Heart left ventricle (tissue), 16 donors: ENCODE data around the gene PCSK1N. TPM values are rescaled to one million over a fixed set of nuclear protein-coding genes. Genes with fewer than 3 reads are reported as not detected.
"Not testable (repeated sequence)": the region's sequence is repeated elsewhere in the genome, so short reads cannot be mapped to it uniquely, and the experiment has no call there.

ENCODE experiments used
- ATAC-seq, 4 donors: fragments of 200-7000 bp; cut with Tn5 transposase; one replicate each; pipeline ENCODE4 v1.9.1; 2020 to 2022; ENCODE audit warnings: moderate library complexity in 4 of 4, mild to moderate bottlenecking in 3 of 4, moderate number of reproducible peaks in 1 of 4
- DNase-seq, 5 donors: peaks; one replicate each; pipeline ENCODE4 v3.0.0-alpha.2; 2020
- H3K27ac ChIP-seq, 12 donors: fragments of 200-600 bp; sonication (generic) in 4 of 12; one replicate each; pipeline versions ENCODE4 v1.5.0 to v1.8.0; 2016 to 2022; ENCODE audit warnings: mild to moderate bottlenecking in 2 of 12
- H3K27me3 ChIP-seq, 9 donors: fragments of 200-600 bp; sonication (generic) in 2 of 9; one replicate each; pipeline versions ENCODE4 v1.5.1 to v1.8.0; 2016 to 2022; ENCODE audit warnings: mild to moderate bottlenecking in 3 of 9
- H3K36me3 ChIP-seq, 9 donors: fragments of 200-600 bp; sonication (generic) in 2 of 9; one replicate each; pipeline versions ENCODE4 v1.5.0 to v1.8.0; 2018 to 2022; ENCODE audit warnings: mild to moderate bottlenecking in 2 of 9
- H3K4me1 ChIP-seq, 12 donors: fragments of 200-600 bp; sonication (generic) in 4 of 12; one replicate each; pipeline versions ENCODE4 v1.5.0 to v1.8.0; 2016 to 2022; ENCODE audit warnings: mild to moderate bottlenecking in 3 of 12
- H3K4me3 ChIP-seq, 12 donors: fragments of 200-600 bp; sonication (generic) in 4 of 12; one replicate each; pipeline versions ENCODE4 v1.5.0 to v1.8.0; 2017 to 2022; ENCODE audit warnings: mild to moderate bottlenecking in 9 of 12, moderate library complexity in 4 of 12
- H3K9me3 ChIP-seq, 12 donors: fragments of 200-600 bp; sonication (generic) in 4 of 12; one replicate each; pipeline versions ENCODE4 v1.5.0 to v1.8.0; 2016 to 2022; ENCODE audit warnings: mild to moderate bottlenecking in 1 of 12
- POLR2A ChIP-seq, 2 donors: fragments of 450-650 bp; IDR thresholded peaks; one replicate each; pipeline ENCODE4 v1.6.1; 2017; ENCODE audit warnings: antibody characterized with exemption in 2 of 2, mild to moderate bottlenecking in 2 of 2, moderate library complexity in 2 of 2
- WGBS, 4 donors: extraction: QIAGEN DNeasy Blood & Tissue Kit in 2 of 4; methylation state at CpG; one replicate each; pipeline versions ENCODE4 v1.1.5 to v1.1.7; 2013 to 2018; 5-methylcytosine and 5-hydroxymethylcytosine counted together
- intact Hi-C, 10 donors: fragments of 100-400 bp; cut with DNase I; formaldehyde crosslinking; loops; one replicate each; pipeline versions ENCODE4 v1.11.1 to v1.14.2; 2022
- polyA plus RNA-seq, 2 donors: library from polyadenylated mRNA; stranded (reverse); fragments of 200-250 nt; gene quantifications; one replicate each; pipeline ENCODE4 v1.2.3, GENCODE V29; 2013
- total RNA-seq, 9 donors: library from RNA; depleted of rRNA in 2 of 9; stranded (reverse); fragments of >200 nt in 2 of 9; fragmentation: NEBNext Ultra II Directional in 3 of 9; extraction: Animal tissue kit (Norgen Biotek cat#: 25700) in 3 of 9; gene quantifications; one replicate each; pipeline versions ENCODE4 v1.1.0 to v1.2.4, GENCODE V29; 2016 to 2023
- TF ChIP-seq, protein P1 (sequence below), 12 donors: fragments of 200-600 bp; sonication (generic) in 4 of 12; IDR thresholded peaks; one replicate each; pipeline versions ENCODE4 v1.5.0 to v1.8.0; 2018 to 2022; ENCODE audit warnings: antibody characterized with exemption in 12 of 12, mild to moderate bottlenecking in 5 of 12
- donor health status: ischemic (EF 13 %, LVEDD 7.1; RV severe dilation, severe dysfunction).
- donor health status: healthy with polysubstance abuse.
- donor health status: DM: no; HTN: yes; CAD: no.
- donor health status: DM: no; HTN: no; CAD: no.
- donor health status: ischemic (EF 25% LVEDD 6.9; RV normal size, moderate dysfunction).
- donor health status: ischemic (EF 25% LVEDD 5.7; RV mildly dilated, moderate dysfunction).
- donor health status: healthy.
- donor health status: DM: yes; HTN: yes; CAD: no.
- donor health status: ischemic (EF 35%, LVEDD 5.7; RV mildly dilated, moderate dysfunction).
- donor health status: nonischemic (EF 11% LVEDD 7.7; RV severe dilation, severe dysfunction).
- donor health status: DM: yes; HTN: yes; CAD: no.
- donor health status: PGD.
- donor health status: ischemic (EF 29% LVEDD 5.4; RV normal size, mild dysfunction).
- donor health status: nonischemic (EF 23%, LVEDD 6.1; RV moderate dilation, normal function).

PCSK1N gene
- total and polyA plus RNA-seq, 11 donors = 0.67 to 3.9 (median 1.1) TPM; not detected in 8

DNA sequence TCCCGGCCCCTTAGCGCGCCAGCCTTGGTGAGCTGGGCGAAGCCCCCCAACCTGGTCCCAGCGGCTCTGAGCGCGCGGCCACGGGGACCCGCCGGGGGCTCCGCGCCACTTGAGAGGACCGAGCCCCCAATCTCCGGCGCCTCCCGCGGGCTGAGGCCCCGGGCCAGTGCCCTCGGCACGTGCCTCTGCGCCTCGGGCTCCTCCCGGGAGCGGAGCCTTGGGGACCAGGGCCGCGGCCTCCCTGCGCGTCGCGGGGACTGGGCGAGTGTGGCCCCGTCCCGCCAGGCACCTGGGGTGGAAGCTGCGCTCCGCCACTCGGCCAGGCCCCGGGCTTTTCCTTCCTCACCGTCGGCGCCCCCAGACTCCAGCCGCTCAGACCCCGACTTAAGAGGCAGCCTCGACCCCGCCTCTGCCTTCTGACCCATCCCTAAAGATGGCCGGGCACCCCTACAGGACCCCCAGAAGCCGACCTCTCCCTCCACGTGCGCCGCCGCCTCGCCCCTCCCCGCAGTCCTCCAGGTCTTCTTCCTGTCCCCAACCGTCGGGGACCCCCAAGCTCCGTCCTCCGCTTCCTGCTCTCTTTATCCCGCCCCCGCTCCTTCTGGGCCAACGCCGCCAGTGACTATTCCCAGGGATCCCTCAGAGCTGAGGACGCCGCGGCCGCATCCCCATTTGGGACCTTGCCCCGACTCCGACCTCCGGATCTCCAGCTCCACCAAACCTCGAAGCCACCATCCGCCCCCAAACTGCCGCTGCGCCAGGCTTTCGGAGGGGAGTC is 8.3 kb downstream of the PCSK1N start:
- no peak for DNase-seq
- H3K4me1 ChIP-seq = no peaks in the 10 kb centered on the region
- H3K4me3 ChIP-seq = no peak overlapping the region
- no peak for ATAC-seq
- intact Hi-C loops = no loop called here
- peaks cover 0 to 18% (median 0%) of the 10 kb centered on the region in 12 donors for H3K9me3 ChIP-seq
- peaks cover 0 to 16% (median 6%) of the 10 kb centered on the region in 9 donors for H3K36me3 ChIP-seq
- no peak overlapping the region for H3K27ac ChIP-seq
- 19 to 57% (median 43%) methylated on average over 39 to 73 of the region's 73 CpGs for WGBS, 4 donors
- no peak for TF ChIP-seq POLR2A (IDR thresholded peaks at IDR 0.05)
- TF ChIP-seq, protein P1, sequence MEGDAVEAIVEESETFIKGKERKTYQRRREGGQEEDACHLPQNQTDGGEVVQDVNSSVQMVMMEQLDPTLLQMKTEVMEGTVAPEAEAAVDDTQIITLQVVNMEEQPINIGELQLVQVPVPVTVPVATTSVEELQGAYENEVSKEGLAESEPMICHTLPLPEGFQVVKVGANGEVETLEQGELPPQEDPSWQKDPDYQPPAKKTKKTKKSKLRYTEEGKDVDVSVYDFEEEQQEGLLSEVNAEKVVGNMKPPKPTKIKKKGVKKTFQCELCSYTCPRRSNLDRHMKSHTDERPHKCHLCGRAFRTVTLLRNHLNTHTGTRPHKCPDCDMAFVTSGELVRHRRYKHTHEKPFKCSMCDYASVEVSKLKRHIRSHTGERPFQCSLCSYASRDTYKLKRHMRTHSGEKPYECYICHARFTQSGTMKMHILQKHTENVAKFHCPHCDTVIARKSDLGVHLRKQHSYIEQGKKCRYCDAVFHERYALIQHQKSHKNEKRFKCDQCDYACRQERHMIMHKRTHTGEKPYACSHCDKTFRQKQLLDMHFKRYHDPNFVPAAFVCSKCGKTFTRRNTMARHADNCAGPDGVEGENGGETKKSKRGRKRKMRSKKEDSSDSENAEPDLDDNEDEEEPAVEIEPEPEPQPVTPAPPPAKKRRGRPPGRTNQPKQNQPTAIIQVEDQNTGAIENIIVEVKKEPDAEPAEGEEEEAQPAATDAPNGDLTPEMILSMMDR (IDR thresholded peaks at IDR 0.05) = no peak
- peaks cover 0 to 54% (median 8%) of the 10 kb centered on the region in 9 donors for H3K27me3 ChIP-seq

DNA sequence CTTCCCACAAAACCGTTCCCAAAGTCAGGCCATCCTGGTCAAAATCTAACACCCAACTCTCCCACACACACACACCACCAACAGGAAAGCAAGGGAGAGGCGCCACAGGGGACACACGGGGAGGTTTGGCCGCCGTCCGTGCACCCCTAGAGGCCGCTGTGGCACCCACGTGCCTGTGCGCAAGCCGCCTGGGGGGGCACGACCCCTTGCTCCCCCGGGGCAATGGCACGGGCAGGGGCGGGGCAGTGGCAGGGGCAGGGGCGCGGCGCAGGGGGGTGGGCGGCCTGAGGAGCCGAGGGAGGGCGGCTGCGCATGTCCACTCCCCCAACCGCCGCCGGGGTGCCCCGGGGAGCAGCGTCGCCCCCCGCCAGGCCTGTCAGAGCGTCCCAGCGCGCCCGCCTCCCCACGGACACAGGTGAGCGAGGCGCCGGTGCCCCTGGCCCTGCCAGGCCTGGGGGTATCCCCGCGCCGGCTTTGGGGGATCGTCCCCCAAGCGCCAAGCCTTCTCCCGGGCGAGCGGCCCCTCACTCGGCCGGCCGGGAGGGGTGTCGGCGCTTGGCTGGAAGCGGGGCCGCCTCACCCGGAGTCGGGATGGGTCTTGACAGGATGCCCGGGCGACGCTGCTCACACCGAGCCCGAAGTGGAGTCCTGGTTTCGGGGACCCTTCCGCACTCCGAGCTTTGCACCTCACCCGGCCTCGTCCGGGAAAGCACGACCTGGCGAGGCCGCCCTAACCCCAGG is 9.1 kb downstream of the PCSK1N start, which contains the start of gene ERAS:
ERAS (plus strand) TSS at position 379 of the 741 bp plus-strand sequence. CDS start 2,611 bp downstream, outside the sequence.
- TF ChIP-seq, protein P1 (IDR thresholded peaks at IDR 0.05) = no peak
- no peak for TF ChIP-seq POLR2A (IDR thresholded peaks at IDR 0.05)
- peaks cover 0 to 46% (median 2%) of the 10 kb centered on the region in 9 donors for H3K27me3 ChIP-seq
- ATAC-seq (no peak), DNase-seq (no peak)
- H3K4me1 ChIP-seq = no peaks in the 10 kb centered on the region
- no peak within 1 kb of the TSS for H3K27ac ChIP-seq
- peaks cover 0 to 18% (median 0%) of the 10 kb centered on the region in 12 donors for H3K9me3 ChIP-seq
- H3K36me3 ChIP-seq = peaks cover 0 to 21% (median 11%) of the 10 kb centered on the region in 9 donors
- intact Hi-C loops = no loop called here
- no peak within 1 kb of the TSS for H3K4me3 ChIP-seq
- 22 to 68% (median 48%) methylated on average over 22 to 67 of the region's 67 CpGs for WGBS, 4 donors

GRCh38 chrX:48824066-48824465 is 11.3 kb downstream of the PCSK1N start:
- H3K27ac ChIP-seq = no peak overlapping the region
- no peak for ATAC-seq
- no peak overlapping the region for H3K4me3 ChIP-seq
- H3K27me3 ChIP-seq = peaks cover 0 to 30% (median 0%) of the 10 kb centered on the region in 9 donors
- DNase-seq = no peak
- no peaks in the 10 kb centered on the region for H3K4me1 ChIP-seq
- TF ChIP-seq POLR2A (IDR thresholded peaks at IDR 0.05) = no peak
- TF ChIP-seq, protein P1 (IDR thresholded peaks at IDR 0.05) = no peak
- peaks cover 0 to 25% (median 14%) of the 10 kb centered on the region in 9 donors for H3K36me3 ChIP-seq
- intact Hi-C loops = no loop called here
- peaks cover 0 to 18% (median 0%) of the 10 kb centered on the region in 12 donors for H3K9me3 ChIP-seq
- WGBS, 4 donors = 81 to 97% (median 89%) methylated on average over 8 of the region's 8 CpGs

DNA sequence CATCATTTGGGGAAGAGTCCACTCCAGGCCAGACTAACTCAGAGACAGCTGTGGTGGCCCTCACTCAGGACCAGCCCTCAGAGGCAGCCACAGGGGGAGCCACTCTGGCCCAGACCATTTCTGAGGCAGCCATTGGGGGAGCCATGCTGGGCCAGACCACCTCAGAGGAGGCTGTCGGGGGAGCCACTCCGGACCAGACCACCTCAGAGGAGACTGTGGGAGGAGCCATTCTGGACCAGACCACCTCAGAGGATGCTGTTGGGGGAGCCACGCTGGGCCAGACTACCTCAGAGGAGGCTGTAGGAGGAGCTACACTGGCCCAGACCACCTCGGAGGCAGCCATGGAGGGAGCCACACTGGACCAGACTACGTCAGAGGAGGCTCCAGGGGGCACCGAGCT is 12.4 kb downstream of the PCSK1N start:
- Histone ChIP-seq H3K4me3 (no peak overlapping the region), H3K4me1 (no peaks in the 10 kb centered on the region), H3K36me3 (peaks cover 0 to 31% (median 14%) of the 10 kb centered on the region in 9 donors), H3K9me3 (peaks cover 0 to 18% (median 0%) of the 10 kb centered on the region in 12 donors), H3K27ac (no peak overlapping the region), H3K27me3 (peaks cover 0 to 26% (median 0%) of the 10 kb centered on the region in 9 donors)
- DNase-seq = no peak
- intact Hi-C loops = no loop called here
- 79 to 87% (median 80%) methylated on average over 6 of the region's 6 CpGs; no CpG with 5 or more reads in 1 of the 4 donors for WGBS, 4 donors
- no peak for TF ChIP-seq POLR2A (IDR thresholded peaks at IDR 0.05)
- TF ChIP-seq, protein P1 (IDR thresholded peaks at IDR 0.05) = no peak
- ATAC-seq = no peak

- H3K4me3 ChIP-seq, H3K27me3 ChIP-seq, ATAC-seq, DNase-seq, H3K9me3 ChIP-seq, intact Hi-C loops, H3K4me1 ChIP-seq, H3K27ac ChIP-seq: not testable (repeated sequence)
- peaks cover 0 to 52% (median 29%) of the 10 kb centered on the region in 9 donors for H3K36me3 ChIP-seq
- WGBS, 4 donors = 81 to 90% (median 86%) methylated on average over 9 of the region's 9 CpGs
Measured at GRCh38 chrX:48819394-48819793, 16.0 kb downstream of the PCSK1N start.
